BJ (cell line): ENCODE results near the gene NUTM1. TPM values are rescaled to one million over a fixed set of nuclear protein-coding genes. Genes with fewer than 3 reads are reported as not detected.

Source experiments
- CTCF ChIA-PET: fragments of 350-600 bp; formaldehyde crosslinking; extraction: SDS; loops from one replicate; lab custom pipeline; 2021; ENCODE audit warnings: antibody characterized with exemption, inconsistent platforms; lab: Yijun Ruan, JAX
- POLR2A ChIA-PET: fragments of 300-600 bp; sonication (Branson Sonifier 250); formaldehyde crosslinking; extraction: SDS; loops from one replicate; lab custom pipeline; 2021; ENCODE audit warnings: antibody characterized with exemption; lab: Charles Lee
- DNase-seq: peaks from one replicate; pipeline ENCODE4 v3.0.0-alpha.2; 2011; ENCODE audit warnings: low read depth
- H3K27me3 ChIP-seq: 2 replicates; pipeline ENCODE4 v1.6.0; 2011; ENCODE audit warnings: low read length; ENCODE audit not compliant: control insufficient read depth, insufficient read depth
- H3K36me3 ChIP-seq: 2 replicates; pipeline ENCODE4 v1.5.1; 2011; ENCODE audit warnings: low read length; ENCODE audit not compliant: control insufficient read depth, insufficient read depth
- H3K4me3 ChIP-seq: 2 replicates; pipeline ENCODE4 v1.5.1; 2011; ENCODE audit warnings: low read depth, mild to moderate bottlenecking, control low read depth, low read length
- CTCF ChIP-seq: IDR thresholded peaks from 2 replicates; pipeline ENCODE4 v1.5.1; 2011; ENCODE audit warnings: low read depth, mild to moderate bottlenecking, control low read depth, inconsistent platforms, low read length, moderate library complexity; ENCODE audit not compliant: insufficient read depth
- polyA plus RNA-seq: library from polyadenylated mRNA; depleted of rRNA; stranded (reverse); fragments of >200 nt; gene quantifications from 2 replicates; pipeline ENCODE4 v1.2.3, GENCODE V29; 2011

Gene NUTM1
- polyA plus RNA-seq, 1 experiment = not detected

GRCh38 chr15:34331809-34332208 is 11.3 kb upstream of the NUTM1 start:
- POLR2A ChIA-PET = no interaction called here
- DNase-seq = no peak
- Histone ChIP-seq H3K27me3 (no peaks in the 10 kb centered on the region), H3K36me3 (no peaks in the 10 kb centered on the region), H3K4me3 (no peak overlapping the region)
- TF ChIP-seq CTCF = no peak
- CTCF ChIA-PET = no interaction called here

- Histone ChIP-seq H3K36me3 (no peaks in the 10 kb centered on the region), H3K4me3 (no peak overlapping the region), H3K27me3 (no peaks in the 10 kb centered on the region)
- ChIA-PET POLR2A (no interaction called here), CTCF (interaction anchor here (2.0 kb wide), 1 partner anchor 10 kb away, joined by 5 read pairs; the partner anchor contains the start of genes NOP10 and NUTM1)
- no peak for TF ChIP-seq CTCF
- DNase-seq = no peak
These were observed 10.5 kb upstream of the NUTM1 start for GRCh38 chr15:34332553-34333120.

- CTCF ChIA-PET = interaction anchor here (2.0 kb wide), 1 partner anchor 8 kb away, joined by 5 read pairs; the partner anchor contains the start of genes NOP10 and NUTM1
- no peak for DNase-seq
- no peaks in the 10 kb centered on the region for H3K27me3 ChIP-seq
- H3K36me3 ChIP-seq = no peaks in the 10 kb centered on the region
- no peak for TF ChIP-seq CTCF
- POLR2A ChIA-PET = no interaction called here
- H3K4me3 ChIP-seq = no peak overlapping the region
These were observed 8.4 kb upstream of the NUTM1 start for GRCh38 chr15:34334672-34335071.

- no peak overlapping the region for H3K4me3 ChIP-seq
- H3K27me3 ChIP-seq = no peaks in the 10 kb centered on the region
- POLR2A ChIA-PET = no interaction called here
- DNase-seq = no peak
- H3K36me3 ChIP-seq = peaks cover 1% of the 10 kb centered on the region; the same call in 1 of the 2 replicates
- CTCF ChIA-PET = interaction anchor here (0.7 kb wide), 1 partner anchor 9 kb away, joined by 3 read pairs; no protein-coding TSS in a partner anchor
- no peak for TF ChIP-seq CTCF
These were observed 7.7 kb upstream of the NUTM1 start for GRCh38 chr15:34335176-34336032.
